Pericardium fibroblast (primary cell): ENCODE measurements around the gene NKX2-8. TPM values are rescaled to one million over a fixed set of nuclear protein-coding genes. Genes with fewer than 3 reads are reported as not detected.

ENCODE experiments used
- total RNA-seq: library from RNA; depleted of rRNA; stranded (reverse); fragments of >200 nt; gene quantifications from 2 replicates; pipeline ENCODE4 v1.2.3, GENCODE V29; 2015

NKX2-8 gene
- not detected in 2 replicates for total RNA-seq

GRCh38 chr14:36582011-36582873 is at the start of gene NKX2-8:
NKX2-8 (minus strand) TSS chr14:36582614; CDS start chr14:36582389, 225 bp downstream.

Other genes with a start within 250 kb of the NKX2-8 start
- not detected in 2 replicates for gene NKX2-1, start 62.4 kb downstream of the NKX2-8 start, total RNA-seq
- gene PAX9, start 79.2 kb upstream of the NKX2-8 start, total RNA-seq = 2.0 TPM in 1 of 2 replicates, not detected in the other